ENCODE measurements around the gene RIN1. TPM values are rescaled to one million over a fixed set of nuclear protein-coding genes. Genes with fewer than 3 reads are reported as not detected.

The RIN1 gene
- total RNA-seq, 1 donor from 2014 or later: 0.56 TPM

DNA sequence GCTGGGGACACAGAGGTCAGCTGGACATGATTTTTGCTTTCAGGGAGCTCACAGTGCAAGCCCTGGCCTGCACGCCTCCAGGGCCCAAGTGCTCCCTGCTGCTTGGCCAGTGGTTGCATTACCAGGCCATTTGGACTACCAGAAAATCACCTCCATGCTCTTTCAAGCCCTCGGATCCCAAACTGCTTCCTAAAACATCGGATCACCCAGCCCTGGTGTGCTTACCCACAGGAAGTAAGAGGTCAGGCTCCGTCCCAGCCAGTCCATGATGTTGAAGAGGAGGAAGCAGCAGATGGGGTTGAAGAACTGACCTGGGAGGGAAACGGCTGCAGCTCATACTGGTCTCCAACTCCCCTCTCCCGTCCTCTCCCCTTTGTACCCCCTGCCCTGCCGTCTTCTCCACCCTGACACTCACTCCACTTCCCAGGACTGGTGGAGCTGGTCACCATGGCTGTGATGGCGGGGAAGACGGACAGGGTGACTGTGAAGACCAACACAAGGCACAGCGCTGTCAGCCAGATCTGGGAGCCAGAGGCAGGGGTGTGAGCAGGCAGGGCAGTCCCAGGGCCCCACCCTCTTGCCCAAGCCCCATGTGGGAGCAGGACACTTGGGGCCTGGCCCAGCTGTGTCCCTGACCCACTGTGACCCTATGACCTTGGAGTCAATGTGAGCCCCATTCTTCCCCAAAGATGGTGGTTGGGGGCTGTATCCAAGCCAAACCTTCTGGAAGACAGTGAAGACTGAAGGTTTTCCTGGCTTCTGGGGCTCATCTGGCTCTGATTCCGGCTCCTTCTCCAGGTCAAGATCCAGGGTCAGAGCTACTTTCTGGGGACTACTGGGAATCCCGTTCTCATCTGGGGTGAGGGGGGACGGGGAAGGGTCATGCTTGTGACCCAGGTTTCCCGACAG, 29.7 kb upstream of the RIN1 start:
- H2AFZ ChIP-seq (replicated peaks): no peak overlapping the region
- no peak for DNase-seq (ENCODE audit: low spot score)

DNA sequence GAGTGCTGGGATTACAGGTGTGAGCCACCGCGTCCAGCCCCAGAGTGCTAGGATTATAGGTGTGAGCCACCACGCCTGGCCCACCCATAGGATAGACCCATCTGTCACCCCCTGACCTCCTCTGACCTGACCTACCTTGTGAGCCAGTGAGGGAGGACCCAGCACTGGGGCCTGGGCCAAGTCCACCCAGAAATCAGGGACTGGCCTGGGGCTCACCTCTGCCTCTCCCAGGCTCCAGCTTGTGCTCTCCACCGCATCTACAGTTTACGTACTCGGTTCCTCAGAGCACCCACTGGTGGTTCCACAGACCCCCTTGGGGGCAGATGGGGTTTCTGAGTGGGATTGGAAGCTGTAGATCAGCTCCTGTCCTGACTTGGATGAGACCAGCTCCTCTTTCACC, 28.9 kb upstream of the RIN1 start:
- Histone ChIP-seq H3K4me3 (no peak overlapping the region), H3K9ac (no peak overlapping the region), H3K4me2 (no peak overlapping the region), H2AFZ (replicated peaks) (no peak overlapping the region), H4K20me1 (ENCODE audit: low read depth) (peaks cover 9% of the 10 kb centered on the region), H3K27ac (no peak overlapping the region), H3F3A (ENCODE audit: low read depth) (peaks cover 64% of the 10 kb centered on the region), H3K79me2 (ENCODE audit: low read depth) (peaks cover 9% of the 10 kb centered on the region), H3K36me3 (no peaks in the 10 kb centered on the region), H3K27me3 (no peaks in the 10 kb centered on the region), H3K9me3 (ENCODE audit: low read depth) (no peaks in the 10 kb centered on the region), H3K4me1 (no peaks in the 10 kb centered on the region)
- H3K9me3 Mint-ChIP-seq: no peaks in the 10 kb centered on the region
- H3K27ac Mint-ChIP-seq: peak overlapping the region; percentile 46
- TF ChIP-seq, protein P1, sequence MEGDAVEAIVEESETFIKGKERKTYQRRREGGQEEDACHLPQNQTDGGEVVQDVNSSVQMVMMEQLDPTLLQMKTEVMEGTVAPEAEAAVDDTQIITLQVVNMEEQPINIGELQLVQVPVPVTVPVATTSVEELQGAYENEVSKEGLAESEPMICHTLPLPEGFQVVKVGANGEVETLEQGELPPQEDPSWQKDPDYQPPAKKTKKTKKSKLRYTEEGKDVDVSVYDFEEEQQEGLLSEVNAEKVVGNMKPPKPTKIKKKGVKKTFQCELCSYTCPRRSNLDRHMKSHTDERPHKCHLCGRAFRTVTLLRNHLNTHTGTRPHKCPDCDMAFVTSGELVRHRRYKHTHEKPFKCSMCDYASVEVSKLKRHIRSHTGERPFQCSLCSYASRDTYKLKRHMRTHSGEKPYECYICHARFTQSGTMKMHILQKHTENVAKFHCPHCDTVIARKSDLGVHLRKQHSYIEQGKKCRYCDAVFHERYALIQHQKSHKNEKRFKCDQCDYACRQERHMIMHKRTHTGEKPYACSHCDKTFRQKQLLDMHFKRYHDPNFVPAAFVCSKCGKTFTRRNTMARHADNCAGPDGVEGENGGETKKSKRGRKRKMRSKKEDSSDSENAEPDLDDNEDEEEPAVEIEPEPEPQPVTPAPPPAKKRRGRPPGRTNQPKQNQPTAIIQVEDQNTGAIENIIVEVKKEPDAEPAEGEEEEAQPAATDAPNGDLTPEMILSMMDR (IDR thresholded peaks at IDR 0.05): no peak
- TF ChIP-seq EZH2phosphoT487 (IDR thresholded peaks at IDR 0.05) (no peak), EZH2 (IDR thresholded peaks at IDR 0.05) (no peak)
- H3K4me1 Mint-ChIP-seq: peaks cover 7% of the 10 kb centered on the region
- no peak overlapping the region for H3K4me3 Mint-ChIP-seq
- H3K27me3 Mint-ChIP-seq (ENCODE audit: insufficient read depth, low read depth): peaks cover 14% of the 10 kb centered on the region
- no peak for DNase-seq (ENCODE audit: low spot score)
- peaks cover 13% of the 10 kb centered on the region for H3K36me3 Mint-ChIP-seq

More for the DNA sequence above, 29.7 kb upstream of the RIN1 start:
- no peaks in the 10 kb centered on the region for H3K36me3 ChIP-seq
- no peaks in the 10 kb centered on the region for H3K27me3 ChIP-seq
- TF ChIP-seq EZH2 (IDR thresholded peaks at IDR 0.05): no peak
- TF ChIP-seq EZH2phosphoT487 (IDR thresholded peaks at IDR 0.05): no peak
- peaks cover 11% of the 10 kb centered on the region for H4K20me1 ChIP-seq (ENCODE audit: low read depth)
- Mint-ChIP-seq H3K4me3 (no peak overlapping the region), H3K4me1 (peaks cover 13% of the 10 kb centered on the region), H3K9me3 (no peaks in the 10 kb centered on the region), H3K27ac (peak overlapping the region; percentile 46), H3K36me3 (peaks cover 14% of the 10 kb centered on the region), H3K27me3 (ENCODE audit: insufficient read depth, low read depth) (peaks cover 14% of the 10 kb centered on the region)
- peaks cover 17% of the 10 kb centered on the region for H3K79me2 ChIP-seq (ENCODE audit: low read depth)
- H3F3A ChIP-seq (ENCODE audit: low read depth): peaks cover 65% of the 10 kb centered on the region
- no peak overlapping the region for H3K4me2 ChIP-seq
- no peak overlapping the region for H3K27ac ChIP-seq
- no peak overlapping the region for H3K9ac ChIP-seq
- H3K4me3 ChIP-seq: no peak overlapping the region
- no peaks in the 10 kb centered on the region for H3K4me1 ChIP-seq
- no peaks in the 10 kb centered on the region for H3K9me3 ChIP-seq (ENCODE audit: low read depth)

DNA sequence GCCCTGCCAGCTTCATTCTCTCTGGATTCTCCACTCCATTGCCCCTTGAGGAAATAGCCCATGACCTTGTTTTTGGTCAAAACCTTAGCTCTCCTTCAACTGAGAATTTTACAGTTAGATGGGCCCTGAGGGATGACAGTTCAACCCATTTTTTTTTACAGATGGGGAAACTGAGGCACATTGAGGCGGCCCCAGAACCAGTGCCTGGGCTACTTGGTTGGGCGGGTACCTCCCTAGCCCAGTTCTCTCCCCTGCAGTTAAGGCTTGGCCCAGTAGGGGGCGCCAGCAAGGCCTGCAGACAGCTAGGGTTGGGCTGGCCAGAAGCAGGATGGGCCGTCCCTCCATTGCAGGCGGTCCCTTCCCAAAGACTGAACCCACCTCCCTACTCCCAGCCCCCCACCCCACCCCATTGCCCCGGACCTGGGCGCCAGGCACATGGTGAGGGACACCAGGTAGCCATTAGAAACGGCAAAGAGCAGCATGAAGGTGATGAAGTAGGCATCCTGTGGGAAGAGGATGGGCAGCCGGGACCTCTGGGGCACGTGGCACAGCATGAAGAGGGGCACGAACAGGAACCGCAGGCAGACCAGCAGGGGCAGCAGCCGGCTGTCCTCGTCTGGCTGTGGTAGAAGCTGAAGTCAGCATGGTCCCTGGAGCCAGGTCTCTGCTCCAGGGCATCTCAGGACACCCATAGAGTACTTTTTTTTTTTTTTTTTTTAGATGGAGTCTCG, 27.7 kb upstream of the RIN1 start:
- no peaks in the 10 kb centered on the region for H3K9me3 Mint-ChIP-seq
- no peak overlapping the region for H2AFZ ChIP-seq (replicated peaks)
- no peak overlapping the region for H3K27ac Mint-ChIP-seq
- no peaks in the 10 kb centered on the region for H3K27me3 ChIP-seq
- H3K9ac ChIP-seq: no peak overlapping the region
- peaks cover 9% of the 10 kb centered on the region for H4K20me1 ChIP-seq (ENCODE audit: low read depth)
- peaks cover 10% of the 10 kb centered on the region for H3K36me3 Mint-ChIP-seq
- H3K27me3 Mint-ChIP-seq (ENCODE audit: insufficient read depth, low read depth): peaks cover 15% of the 10 kb centered on the region
- H3K4me1 ChIP-seq: no peaks in the 10 kb centered on the region
- no peak overlapping the region for H3K4me3 ChIP-seq
- H3F3A ChIP-seq (ENCODE audit: low read depth): peaks cover 64% of the 10 kb centered on the region
- H3K79me2 ChIP-seq (ENCODE audit: low read depth): no peaks in the 10 kb centered on the region
- H3K4me3 Mint-ChIP-seq: no peak overlapping the region
- no peak overlapping the region for H3K4me2 ChIP-seq
- H3K9me3 ChIP-seq (ENCODE audit: low read depth): no peaks in the 10 kb centered on the region
- TF ChIP-seq EZH2phosphoT487 (IDR thresholded peaks at IDR 0.05) (no peak), EZH2 (IDR thresholded peaks at IDR 0.05) (no peak)
- TF ChIP-seq, protein P1 (IDR thresholded peaks at IDR 0.05): peak; percentile 84
- H3K4me1 Mint-ChIP-seq: peaks cover 4% of the 10 kb centered on the region
- no peaks in the 10 kb centered on the region for H3K36me3 ChIP-seq
- peak; percentile 67 for DNase-seq (ENCODE audit: low spot score)
- no peak overlapping the region for H3K27ac ChIP-seq
